GM19468 (cell line): Measurements from ENCODE around the gene CEL.
"Not testable (repeated sequence)": the region's sequence is repeated elsewhere in the genome, so short reads cannot be mapped to it uniquely, and the experiment has no call there.

Source experiments
- ATAC-seq: cut with Tn5 transposase; IDR thresholded peaks from one replicate; pipeline ENCODE4 v1.9.1; 2021; ENCODE audit warnings: mild to moderate bottlenecking, moderate library complexity, moderate number of reproducible peaks; ENCODE audit not compliant: unreplicated experiment; ENCODE audit errors: extremely low read depth

CEL gene

DNA sequence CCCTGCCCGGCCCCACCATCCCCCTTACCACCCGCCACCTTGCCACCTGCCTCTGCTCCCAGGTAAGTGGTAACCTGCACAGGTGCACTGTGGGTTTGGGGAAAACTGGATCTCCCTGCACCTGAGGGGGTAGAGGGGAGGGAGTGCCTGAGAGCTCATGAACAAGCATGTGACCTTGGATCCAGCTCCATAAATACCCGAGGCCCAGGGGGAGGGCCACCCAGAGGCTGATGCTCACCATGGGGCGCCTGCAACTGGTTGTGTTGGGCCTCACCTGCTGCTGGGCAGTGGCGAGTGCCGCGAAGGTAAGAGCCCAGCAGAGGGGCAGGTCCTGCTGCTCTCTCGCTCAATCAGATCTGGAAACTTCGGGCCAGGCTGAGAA is at the start of gene CEL:
Gene CEL (plus strand): TSS at position 218 of the 382 bp plus-strand sequence. CDS start 22 bp downstream, at position 240.
- not testable (repeated sequence) for ATAC-seq

DNA sequence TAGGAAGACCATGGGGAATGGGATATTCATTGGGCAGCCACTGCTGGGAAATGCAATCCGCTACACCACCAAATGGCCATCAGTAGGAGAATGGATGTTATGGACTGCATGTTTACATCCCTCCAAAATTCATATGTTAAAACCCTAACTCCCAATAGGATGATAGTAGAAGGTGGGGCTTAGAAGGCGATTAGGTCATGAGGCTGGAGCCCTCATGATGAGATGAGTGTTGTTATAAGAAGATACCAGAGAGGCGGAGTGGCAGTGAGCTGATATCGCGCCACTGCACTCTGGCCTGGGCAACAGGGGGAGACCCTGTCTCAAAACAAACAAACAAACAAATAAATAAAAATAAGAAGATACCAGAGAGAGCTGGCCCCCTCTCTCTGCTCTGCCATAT is 47.1 kb upstream of the CEL start:
- ATAC-seq, result no peak

DNA sequence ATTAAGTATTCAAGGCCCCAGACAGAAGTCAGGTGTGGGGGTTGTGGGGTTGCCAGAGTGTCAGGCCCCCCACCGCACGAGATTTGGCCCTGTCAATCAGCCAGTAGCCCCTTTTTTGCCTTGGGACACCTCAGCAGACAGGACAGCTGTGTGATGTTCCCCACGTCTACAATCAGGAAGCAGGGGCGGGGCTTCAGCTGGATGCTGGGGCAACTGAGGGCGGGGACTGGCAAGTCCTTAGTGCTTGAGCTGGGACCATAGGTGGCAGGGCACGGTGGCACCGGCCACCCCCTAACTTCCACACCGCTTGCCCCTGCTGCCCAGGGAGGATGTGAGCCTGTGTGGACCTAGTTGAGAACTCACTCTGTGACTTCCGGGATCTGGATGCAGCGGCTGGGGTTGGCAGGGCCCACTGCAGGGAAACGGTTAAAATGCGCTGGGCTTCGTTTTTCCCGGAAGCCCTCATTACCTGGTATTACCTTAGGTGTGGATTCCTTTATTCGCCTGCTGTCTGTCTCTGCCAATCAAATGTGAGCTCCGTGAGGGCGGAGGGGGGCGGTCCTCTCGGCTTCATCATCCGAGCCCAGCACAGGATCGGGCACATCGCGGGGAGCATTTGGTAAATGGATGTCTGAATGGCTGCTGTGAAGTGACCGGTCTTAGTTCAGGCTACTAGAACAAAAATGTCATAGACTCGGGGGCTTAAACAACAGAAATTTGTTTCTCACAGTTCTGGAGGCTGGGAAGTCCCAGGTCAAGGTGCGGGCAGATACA is 38.5 kb upstream of the CEL start:
- no peak for ATAC-seq

- no peak for ATAC-seq
Observed at GRCh38 chr9:133026426-133026825, 35.4 kb upstream of the CEL start.

DNA sequence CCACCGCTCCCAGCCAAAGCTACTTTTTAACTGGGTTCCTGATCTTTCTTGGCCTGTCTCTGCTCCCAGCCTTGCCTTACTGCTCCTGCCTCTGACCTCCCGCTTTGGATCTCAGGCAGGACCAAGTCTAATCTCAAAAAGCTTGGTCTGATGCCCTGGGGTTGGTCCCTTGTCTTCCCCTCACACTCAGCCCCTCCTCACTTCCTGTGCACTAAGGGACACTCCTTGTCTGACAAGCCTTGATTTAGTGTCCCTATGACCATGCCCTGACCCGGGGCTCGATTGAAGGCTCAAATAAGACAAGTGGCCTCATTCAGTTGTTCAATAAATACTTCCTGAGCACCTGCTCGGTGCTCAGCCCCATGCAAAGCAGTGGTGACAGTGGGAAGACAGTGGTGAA is 34.6 kb upstream of the CEL start:
- no peak for ATAC-seq

DNA sequence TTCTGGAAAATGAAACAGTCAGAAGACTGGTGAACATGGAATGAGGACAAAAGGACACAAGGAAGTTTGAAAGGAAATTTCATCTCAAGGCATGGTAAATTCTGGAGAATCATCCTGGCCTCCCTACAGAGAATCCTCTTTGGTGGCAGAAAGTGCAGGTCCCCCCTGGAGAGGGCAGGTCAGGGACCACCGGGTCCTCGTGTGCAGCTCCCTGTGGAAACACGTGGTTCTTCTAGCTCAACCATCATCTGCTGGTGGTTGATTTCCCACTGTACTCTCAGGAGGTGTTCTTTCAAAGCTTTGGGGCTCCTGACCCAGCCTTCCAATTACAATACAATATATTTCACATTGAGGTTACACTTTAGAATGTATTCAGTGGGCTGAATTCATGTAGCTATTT is 33.6 kb upstream of the CEL start:
- no peak for ATAC-seq

DNA sequence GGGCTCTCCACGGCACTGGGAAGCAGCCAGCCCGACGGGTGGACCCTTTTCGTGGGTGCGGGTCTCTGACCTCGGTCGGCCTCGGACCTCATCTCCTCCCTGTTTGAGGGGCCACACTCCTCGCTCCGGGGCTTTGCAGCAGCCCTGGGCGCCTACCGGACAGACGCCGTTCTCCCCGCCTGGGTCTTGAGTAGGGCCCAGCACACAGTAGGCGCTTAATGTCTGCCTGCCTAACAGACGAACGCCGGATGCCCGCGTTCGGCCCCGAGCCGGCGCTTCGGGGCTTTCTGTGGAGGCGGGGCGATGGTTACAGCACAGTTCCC is 31.8 kb upstream of the CEL start:
- ATAC-seq, result no peak

DNA sequence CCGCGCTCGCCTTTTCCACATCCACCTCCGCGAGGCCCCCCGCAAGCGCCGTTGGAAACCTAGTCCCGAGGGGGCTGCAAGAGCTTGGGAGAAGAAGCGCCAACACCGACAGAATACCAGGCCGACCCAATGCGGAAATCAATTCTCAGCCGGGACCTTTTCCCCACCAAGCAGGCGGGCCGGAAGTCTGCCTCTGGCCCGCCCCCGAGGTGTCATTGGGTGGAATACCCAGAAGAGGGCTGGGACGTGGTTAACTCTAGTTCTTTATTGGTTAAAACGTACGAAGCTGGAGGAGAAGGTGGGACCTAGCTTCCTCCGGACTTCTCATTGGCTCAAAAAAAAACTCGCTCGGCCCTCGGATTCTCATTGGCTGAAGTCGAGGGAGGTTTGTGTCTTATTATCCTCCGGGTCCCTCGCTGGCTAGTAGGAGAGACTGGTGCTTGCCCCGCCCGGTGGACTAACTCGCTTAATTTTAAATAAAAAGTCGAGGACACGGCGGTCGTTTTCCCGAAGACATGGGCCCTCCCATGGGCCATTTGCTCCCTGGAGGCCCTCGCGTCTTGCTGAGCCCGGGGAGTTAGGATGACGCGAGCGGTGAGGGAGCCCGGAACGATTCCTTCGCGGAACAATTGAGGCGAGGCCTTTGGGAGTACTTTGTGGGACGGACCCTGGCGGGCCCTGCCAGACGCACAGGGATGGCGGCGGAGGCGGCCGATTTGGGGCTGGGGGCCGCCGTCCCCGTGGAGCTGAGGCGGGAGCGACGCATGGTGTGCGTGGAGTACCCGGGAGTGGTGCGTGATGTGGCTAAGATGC is 31.3 kb upstream of the CEL start, which contains the start of gene GTF3C5:
Gene GTF3C5 (plus strand): TSS at position 681 of the 813 bp plus-strand sequence. CDS start 15 bp downstream, at position 696.
- peak; percentile 93 for ATAC-seq

- no peak for ATAC-seq
Observed at GRCh38 chr9:133031130-133031422, 30.7 kb upstream of the CEL start.

- ATAC-seq, result no peak
Observed at GRCh38 chr9:133031496-133031911, 30.3 kb upstream of the CEL start.

GRCh38 chr9:133032171-133032570 is 29.6 kb upstream of the CEL start:
- ATAC-seq, result no peak

GRCh38 chr9:133035669-133036068 is 26.1 kb upstream of the CEL start:
- ATAC-seq, result no peak

GRCh38 chr9:133037775-133038515 is 23.8 kb upstream of the CEL start:
- ATAC-seq, result no peak

DNA sequence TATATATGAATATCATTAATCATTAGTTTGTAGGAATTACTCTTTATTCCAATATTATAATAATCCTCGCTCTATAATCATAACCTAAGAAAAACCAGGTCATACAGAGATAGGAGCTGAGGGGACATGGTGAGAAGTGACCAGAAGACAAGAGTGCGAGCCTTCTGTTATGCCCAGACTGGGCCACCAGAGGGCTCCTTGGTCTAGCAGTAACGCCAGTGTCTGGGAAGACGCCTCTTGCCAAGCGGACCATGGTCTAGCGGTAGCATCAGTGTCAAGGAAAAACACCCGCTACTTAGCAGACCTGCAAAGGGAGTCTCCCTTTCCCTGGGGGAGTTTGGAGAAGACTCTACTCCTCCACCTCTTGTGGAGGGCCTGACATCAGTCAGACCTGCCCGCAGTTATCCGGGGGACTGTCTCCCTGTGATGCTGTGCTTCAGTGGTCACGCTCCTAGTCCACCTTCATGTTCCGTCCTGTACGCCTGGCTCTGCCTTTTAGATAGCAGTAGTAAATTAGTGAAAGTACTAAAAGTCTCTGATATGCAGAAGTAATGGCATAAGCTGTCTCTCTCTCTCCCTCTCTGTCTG is 20.8 kb upstream of the CEL start:
- not testable (repeated sequence) for ATAC-seq

DNA sequence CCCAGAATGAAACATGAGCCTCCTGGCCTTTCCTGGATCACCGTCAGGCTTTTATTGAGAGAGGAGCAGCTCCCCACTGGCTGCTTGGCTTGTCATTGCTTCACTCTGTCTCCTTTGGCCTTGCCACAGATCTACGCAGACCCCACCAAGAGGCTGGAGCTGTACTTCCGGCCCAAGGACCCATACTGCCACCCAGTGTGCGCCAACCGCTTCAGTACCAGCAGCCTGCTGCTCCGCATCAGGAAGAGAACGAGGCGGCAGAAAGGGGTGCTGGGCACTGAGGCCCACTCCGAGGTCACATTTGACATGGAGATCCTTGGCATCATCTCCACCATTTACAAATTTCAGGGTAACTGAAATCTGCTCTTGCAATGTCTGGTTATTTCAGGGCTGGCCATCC is 19.8 kb upstream of the CEL start:
- no peak for ATAC-seq

DNA sequence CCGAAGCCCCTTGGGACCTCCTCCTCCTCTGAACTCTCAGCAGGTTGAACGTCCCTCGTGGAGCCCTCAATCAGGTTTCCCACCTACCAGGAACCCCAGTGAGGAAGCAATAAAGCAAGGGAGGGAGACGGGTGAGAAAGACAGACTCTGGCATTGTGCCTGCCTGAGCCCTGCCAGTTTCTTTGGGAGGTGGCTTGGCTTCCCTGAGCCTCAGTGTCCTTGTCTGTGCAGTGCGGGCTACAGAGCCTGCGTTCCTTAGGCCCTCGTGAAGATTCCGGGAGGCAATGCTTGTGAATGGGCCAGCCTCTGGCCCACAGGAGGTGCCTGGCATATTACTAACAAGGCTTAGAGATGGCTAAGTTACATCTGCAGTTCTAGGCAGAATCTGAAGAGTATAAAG is 19.1 kb upstream of the CEL start:
- ATAC-seq, result no peak

DNA sequence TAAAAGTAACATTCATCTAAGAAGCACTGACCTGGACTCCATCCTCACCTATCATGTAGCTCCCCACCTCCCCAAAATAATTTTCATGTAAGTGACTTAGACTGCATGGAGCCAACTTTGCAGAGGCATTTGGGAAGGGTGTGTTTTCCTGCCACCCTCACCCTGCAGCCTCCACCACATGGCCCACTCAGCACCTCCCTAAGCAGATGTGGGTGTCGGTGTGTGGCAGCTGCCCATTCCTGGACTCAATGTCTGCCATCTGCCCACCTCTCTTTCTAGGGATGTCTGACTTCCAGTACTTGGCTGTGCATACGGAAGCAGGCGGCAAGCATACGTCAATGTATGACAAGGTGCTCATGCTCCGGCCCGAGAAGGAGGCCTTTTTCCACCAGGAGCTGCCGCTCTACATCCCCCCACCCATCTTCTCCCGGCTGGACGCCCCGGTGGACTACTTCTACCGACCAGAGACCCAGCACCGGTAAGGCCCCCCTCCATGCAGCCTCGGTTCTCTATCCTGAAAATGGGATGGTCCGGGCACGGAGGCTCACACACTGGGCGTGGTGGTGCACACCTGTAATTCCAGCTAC is 18.2 kb upstream of the CEL start:
- no peak for ATAC-seq

- no peak for ATAC-seq
Observed at GRCh38 chr9:133044125-133044524, 17.7 kb upstream of the CEL start.

DNA sequence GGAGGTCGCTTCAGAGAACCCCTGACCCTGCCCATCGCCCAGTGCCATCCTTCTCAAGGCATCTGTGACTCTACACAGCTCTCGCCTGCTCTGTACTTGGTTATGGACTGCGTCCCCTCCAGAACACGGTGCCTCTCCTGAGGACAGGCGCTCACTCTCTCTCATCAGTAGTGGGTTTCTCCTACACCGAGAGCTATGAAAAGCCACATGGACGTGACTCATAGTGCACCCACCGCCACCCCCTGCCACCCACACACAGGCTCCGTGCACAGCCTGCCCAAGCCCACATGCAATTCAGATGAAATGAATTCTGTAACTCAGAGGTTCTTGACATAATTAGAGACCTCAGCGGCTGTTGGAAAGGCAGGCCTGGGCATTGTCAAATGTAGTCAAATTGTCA is 17.1 kb upstream of the CEL start:
- no peak for ATAC-seq

DNA sequence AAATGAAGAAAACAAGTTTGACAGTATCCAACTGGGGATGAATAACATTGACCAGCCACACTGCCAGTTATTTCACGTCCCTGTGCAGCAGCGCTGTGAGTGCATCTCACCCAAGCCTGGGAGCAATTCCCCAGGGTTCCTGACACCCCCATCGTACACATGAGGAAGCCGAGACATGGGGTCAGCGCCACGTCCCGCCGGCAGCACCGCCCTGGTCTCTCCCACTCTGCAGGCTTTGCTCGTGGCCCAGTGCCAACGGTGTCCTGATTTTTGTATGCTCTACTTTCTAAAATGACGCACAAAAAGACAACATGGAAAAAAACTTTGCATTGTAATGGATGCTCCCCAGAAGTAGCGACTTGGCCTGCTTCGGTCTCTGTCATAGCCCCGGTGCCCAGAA is 16.6 kb upstream of the CEL start:
- no peak for ATAC-seq
